H9 (cell line): ENCODE data around the gene PRKAR2B. TPM values are rescaled to one million over a fixed set of nuclear protein-coding genes. Genes with fewer than 3 reads are reported as not detected.

Source experiments
- DNase-seq: peaks from one replicate; pipeline ENCODE4 v3.0.0-alpha.2; 2017
- H2AFZ ChIP-seq: one replicate; pipeline ENCODE4 v1.6.1; 2013; ENCODE audit warnings: mild to moderate bottlenecking, low read length, control low read depth, moderate library complexity
- H2AK5ac ChIP-seq: 2 replicates; pipeline ENCODE4 v1.6.1; 2013; ENCODE audit warnings: low read length, control low read depth, mixed read lengths; ENCODE audit not compliant: insufficient read length
- H2BK120ac ChIP-seq: one replicate; pipeline ENCODE4 v1.6.1; 2013; ENCODE audit warnings: low read depth, mild to moderate bottlenecking, low read length, control low read depth, inconsistent platforms; ENCODE audit not compliant: poor library complexity, severe bottlenecking
- H2BK12ac ChIP-seq: 2 replicates; pipeline ENCODE4 v1.6.1; 2013; ENCODE audit warnings: low read length, control low read depth, mixed read lengths, low read depth; ENCODE audit not compliant: insufficient read length
- H2BK15ac ChIP-seq: 2 replicates; pipeline ENCODE4 v1.6.1; 2013; ENCODE audit warnings: low read depth, low read length, control low read depth
- H2BK20ac ChIP-seq: one replicate; pipeline ENCODE4 v1.6.1; 2013; ENCODE audit warnings: low read depth, mild to moderate bottlenecking, low read length, control low read depth, inconsistent platforms; ENCODE audit not compliant: poor library complexity, severe bottlenecking
- H2BK5ac ChIP-seq: 2 replicates; pipeline ENCODE4 v1.6.1; 2013; ENCODE audit warnings: low read length, control low read depth, mixed read lengths; ENCODE audit not compliant: insufficient read length
- H3K14ac ChIP-seq: 2 replicates; pipeline ENCODE4 v1.6.1; 2013; ENCODE audit warnings: low read length, control low read depth; ENCODE audit not compliant: insufficient read depth
- H3K18ac ChIP-seq: 2 replicates; pipeline ENCODE4 v1.6.1; 2013; ENCODE audit warnings: low read depth, mild to moderate bottlenecking, mixed read lengths, low read length, control low read depth; ENCODE audit not compliant: insufficient read length
- H3K23ac ChIP-seq: 2 replicates; pipeline ENCODE4 v1.6.1; 2013; ENCODE audit warnings: low read length, control low read depth, mixed read lengths, low read depth; ENCODE audit not compliant: insufficient read length
- H3K23me2 ChIP-seq: 2 replicates; pipeline ENCODE4 v1.6.1; 2013; ENCODE audit warnings: low read depth, mild to moderate bottlenecking, mixed read lengths, low read length, control low read depth; ENCODE audit not compliant: insufficient read length, poor library complexity, severe bottlenecking
- H3K27ac ChIP-seq: 2 replicates; pipeline ENCODE4 v1.5.1; 2013; ENCODE audit warnings: low read length, control low read depth, mixed read lengths, low read depth; ENCODE audit not compliant: insufficient read length
- H3K27me3 ChIP-seq: 2 replicates; pipeline ENCODE4 v1.6.1; 2013; ENCODE audit warnings: low read length, control low read depth, inconsistent platforms; ENCODE audit not compliant: insufficient read depth
- H3K4ac ChIP-seq: 2 replicates; pipeline ENCODE4 v1.6.1; 2013; ENCODE audit warnings: low read depth, mild to moderate bottlenecking, control low read depth, inconsistent platforms, low read length, moderate library complexity
- H3K4me1 ChIP-seq: 2 replicates; pipeline ENCODE4 v1.6.1; 2013; ENCODE audit warnings: low read length, control low read depth, inconsistent platforms; ENCODE audit not compliant: insufficient read depth
- H3K4me2 ChIP-seq: 2 replicates; pipeline ENCODE4 v1.6.1; 2013; ENCODE audit warnings: low read length, control low read depth, mixed read lengths; ENCODE audit not compliant: insufficient read length, insufficient read depth
- H3K56ac ChIP-seq: 2 replicates; pipeline ENCODE4 v1.6.1; 2013; ENCODE audit warnings: low read depth, mild to moderate bottlenecking, mixed read lengths, low read length, control low read depth; ENCODE audit not compliant: insufficient read length
- H3K79me1 ChIP-seq: 2 replicates; pipeline ENCODE4 v1.6.1; 2013; ENCODE audit warnings: low read depth, mild to moderate bottlenecking, moderate library complexity, low read length, control low read depth, inconsistent platforms; ENCODE audit not compliant: insufficient read depth, poor library complexity, severe bottlenecking
- H3K79me2 ChIP-seq: 2 replicates; pipeline ENCODE4 v1.6.1; 2013; ENCODE audit warnings: low read length, control low read depth, inconsistent platforms; ENCODE audit not compliant: insufficient read depth
- H3K9ac ChIP-seq: 2 replicates; pipeline ENCODE4 v1.6.1; 2013; ENCODE audit warnings: low read length, control low read depth, mixed read lengths; ENCODE audit not compliant: insufficient read length; ENCODE audit errors: extremely low read depth
- H3K9me3 ChIP-seq: one replicate; pipeline ENCODE4 v1.6.1; 2013; ENCODE audit warnings: low read depth, low read length, inconsistent platforms; ENCODE audit not compliant: control insufficient read depth
- H3T11ph ChIP-seq: one replicate; pipeline ENCODE4 v1.6.1; 2013; ENCODE audit warnings: mild to moderate bottlenecking, low read length, control low read depth, inconsistent platforms
- H4K20me1 ChIP-seq: one replicate; pipeline ENCODE4 v1.6.1; 2013; ENCODE audit not compliant: control insufficient read depth, insufficient read length, insufficient read depth
- H4K5ac ChIP-seq: 2 replicates; pipeline ENCODE4 v1.6.1; 2013; ENCODE audit warnings: low read depth, mild to moderate bottlenecking, mixed read lengths, low read length, control low read depth; ENCODE audit not compliant: insufficient read length
- H4K8ac ChIP-seq: replicated peaks from 2 replicates; pipeline ENCODE4 v1.6.1; 2013; ENCODE audit warnings: low read length, control low read depth, mixed read lengths, low read depth; ENCODE audit not compliant: insufficient read length
- H4K91ac ChIP-seq: 2 replicates; pipeline ENCODE4 v1.6.1; 2013; ENCODE audit warnings: low read depth, mild to moderate bottlenecking, moderate library complexity, mixed read lengths, low read length, control low read depth; ENCODE audit not compliant: insufficient read length
- H3K27ac Mint-ChIP-seq, 3 experiments: 2 replicates in 2 of 3; 3 replicates in 1 of 3; pipeline ENCODE4 v1.8.0; 2020 to 2021; ENCODE audit warnings: mixed read lengths in 3 of 3, mild to moderate bottlenecking in 1 of 3, moderate library complexity in 1 of 3
- H3K27me3 Mint-ChIP-seq: 2 replicates; pipeline ENCODE4 v1.8.0; 2021; ENCODE audit warnings: low read depth, mild to moderate bottlenecking, moderate library complexity, mixed read lengths
- H3K36me3 Mint-ChIP-seq, 3 experiments: 2 replicates in 2 of 3; 3 replicates in 1 of 3; pipeline ENCODE4 v1.8.0; 2020 to 2021; ENCODE audit warnings: low read depth in 3 of 3, mixed read lengths in 3 of 3; ENCODE audit not compliant: insufficient read depth in 1 of 3
- H3K4me1 Mint-ChIP-seq, 2 experiments: 2 replicates each; pipeline ENCODE4 v1.8.0; 2020; ENCODE audit warnings: mixed read lengths in 2 of 2
- H3K4me3 Mint-ChIP-seq, 2 experiments: 2 replicates in 1 of 2; 3 replicates in 1 of 2; pipeline ENCODE4 v1.8.0; 2020 to 2021; ENCODE audit warnings: mild to moderate bottlenecking in 2 of 2, mixed read lengths in 2 of 2, moderate library complexity in 1 of 2
- H3K9me3 Mint-ChIP-seq, 2 experiments: 2 replicates in 1 of 2; 3 replicates in 1 of 2; pipeline ENCODE4 v1.8.0; 2020; ENCODE audit warnings: mild to moderate bottlenecking in 2 of 2, mixed read lengths in 2 of 2, moderate library complexity in 1 of 2
- WGBS: extraction: QIAGEN DNeasy Blood & Tissue Kit; methylation state at CpG from one replicate; pipeline ENCODE4 v1.1.7; 2013; ENCODE audit warnings: missing lambda C conversion rate, low lambda C conversion rate, mixed read lengths; ENCODE audit not compliant: insufficient read length; ENCODE audit errors: extremely low coverage; 5-methylcytosine and 5-hydroxymethylcytosine counted together
- total RNA-seq: library from RNA; stranded (reverse); gene quantifications from 2 replicates; pipeline ENCODE4 v1.2.1, GENCODE V29; 2021
- TF ChIP-seq, protein P1 (sequence below): fragments of 200-600 bp; sonication (generic); conservative IDR thresholded peaks from 3 replicates; pipeline ENCODE4 v1.8.0; 2021; ENCODE audit warnings: antibody characterized with exemption, mild to moderate bottlenecking

PRKAR2B gene
- total RNA-seq, 1 experiment from 2014 or later, result 16.6 TPM

DNA sequence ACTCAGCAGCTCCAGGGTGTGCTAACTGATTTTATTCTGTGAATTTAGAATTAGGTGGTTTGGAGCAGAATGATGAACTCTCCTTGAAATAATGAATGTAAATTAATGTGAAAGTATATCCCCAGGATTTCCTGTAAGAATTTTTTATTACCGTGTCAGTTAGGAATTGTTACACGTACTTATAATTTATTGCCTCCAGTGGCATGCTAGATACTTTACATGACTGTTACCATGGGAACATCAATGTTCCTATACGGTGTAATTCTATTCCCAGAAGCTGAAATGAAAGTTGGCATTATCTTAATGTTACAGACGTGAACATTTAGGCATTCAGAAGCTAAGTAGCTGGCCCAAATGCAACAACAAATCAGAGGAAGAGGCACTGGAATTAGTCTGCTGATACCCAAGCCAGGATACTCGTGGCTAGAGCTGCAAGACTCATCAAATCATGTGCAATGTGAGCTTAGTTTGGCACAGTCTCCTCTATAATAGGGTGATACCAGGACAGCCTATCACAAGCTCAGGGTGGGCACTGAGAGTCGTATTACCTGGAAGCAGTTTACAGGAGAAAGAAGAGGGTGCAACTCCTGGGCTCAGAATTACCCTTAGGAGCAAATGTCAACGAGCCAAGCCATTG, 30.0 kb upstream of the PRKAR2B start:
- Mint-ChIP-seq H3K4me1 (peaks cover 14 to 16% of the 10 kb centered on the region in 2 experiments), H3K4me3 (no peak overlapping the region), H3K36me3 (no peaks in the 10 kb centered on the region), H3K9me3 (no peaks in the 10 kb centered on the region), H3K27ac (peak overlapping the region in 1 of 3 experiments; percentile 66; a peak in 2 of 7 replicates), H3K27me3 (no peaks in the 10 kb centered on the region)
- no CpG with 5 or more reads among the region's 7 CpGs for WGBS
- Histone ChIP-seq H3K4me2 (no peak overlapping the region), H3T11ph (no peak overlapping the region), H3K18ac (no peak overlapping the region), H3K56ac (no peak overlapping the region), H2BK120ac (no peak overlapping the region), H4K8ac (no peak overlapping the region), H3K23me2 (no peaks in the 10 kb centered on the region), H3K9me3 (no peaks in the 10 kb centered on the region), H3K27me3 (no peaks in the 10 kb centered on the region), H2BK12ac (no peak overlapping the region), H3K4me1 (peaks cover 5% of the 10 kb centered on the region; the same call in 1 of the 2 replicates), H2BK20ac (no peak overlapping the region), H2BK5ac (no peak overlapping the region), H3K4ac (no peak overlapping the region), H3K14ac (no peak overlapping the region), H3K79me2 (no peaks in the 10 kb centered on the region), H2AFZ (peak overlapping the region; percentile 5), H3K9ac (no peak overlapping the region), H4K91ac (no peak overlapping the region), H3K79me1 (no peaks in the 10 kb centered on the region), H4K5ac (no peak overlapping the region), H2AK5ac (no peak overlapping the region), H3K27ac (no peak overlapping the region), H2BK15ac (no peak overlapping the region), H4K20me1 (no peaks in the 10 kb centered on the region), H3K23ac (no peak overlapping the region)
- TF ChIP-seq, protein P1, sequence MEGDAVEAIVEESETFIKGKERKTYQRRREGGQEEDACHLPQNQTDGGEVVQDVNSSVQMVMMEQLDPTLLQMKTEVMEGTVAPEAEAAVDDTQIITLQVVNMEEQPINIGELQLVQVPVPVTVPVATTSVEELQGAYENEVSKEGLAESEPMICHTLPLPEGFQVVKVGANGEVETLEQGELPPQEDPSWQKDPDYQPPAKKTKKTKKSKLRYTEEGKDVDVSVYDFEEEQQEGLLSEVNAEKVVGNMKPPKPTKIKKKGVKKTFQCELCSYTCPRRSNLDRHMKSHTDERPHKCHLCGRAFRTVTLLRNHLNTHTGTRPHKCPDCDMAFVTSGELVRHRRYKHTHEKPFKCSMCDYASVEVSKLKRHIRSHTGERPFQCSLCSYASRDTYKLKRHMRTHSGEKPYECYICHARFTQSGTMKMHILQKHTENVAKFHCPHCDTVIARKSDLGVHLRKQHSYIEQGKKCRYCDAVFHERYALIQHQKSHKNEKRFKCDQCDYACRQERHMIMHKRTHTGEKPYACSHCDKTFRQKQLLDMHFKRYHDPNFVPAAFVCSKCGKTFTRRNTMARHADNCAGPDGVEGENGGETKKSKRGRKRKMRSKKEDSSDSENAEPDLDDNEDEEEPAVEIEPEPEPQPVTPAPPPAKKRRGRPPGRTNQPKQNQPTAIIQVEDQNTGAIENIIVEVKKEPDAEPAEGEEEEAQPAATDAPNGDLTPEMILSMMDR, result no peak
- DNase-seq, result peak; percentile 36
